ENCODE measurements around the gene DLG2.

DNA sequence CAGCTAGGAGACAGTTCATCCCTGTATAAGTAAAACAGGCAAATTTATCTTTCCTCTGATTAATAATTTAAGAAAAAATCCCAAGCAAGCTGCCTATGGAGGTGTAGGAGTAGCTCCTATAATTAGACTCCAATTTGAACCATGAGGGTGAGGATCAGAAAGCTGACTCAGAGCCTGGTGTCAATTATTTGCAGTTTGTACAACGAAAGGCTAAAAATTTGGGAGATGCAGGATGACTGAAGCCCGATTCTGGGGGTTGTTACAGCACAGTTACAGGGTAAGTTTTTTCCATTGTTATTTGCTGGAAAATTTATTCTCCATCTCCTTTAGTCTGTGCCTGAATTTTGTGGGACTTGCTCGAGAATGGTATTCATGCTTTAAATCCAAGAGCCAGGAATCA, 1981.6 kb downstream of the DLG2 start:
- TF ChIP-seq POLR2AphosphoS5 (IDR thresholded peaks at IDR 0.05; ENCODE audit: low read depth, low read length), result no peak
- TF ChIP-seq POLR2A (IDR thresholded peaks at IDR 0.05; ENCODE audit: low read depth, low read length), result no peak

Measured in GM12891 (cell line).